ENCODE measurements around the gene NDUFA11. TPM values are rescaled to one million over a fixed set of nuclear protein-coding genes. Genes with fewer than 3 reads are reported as not detected.
"Not testable (repeated sequence)": the region's sequence is repeated elsewhere in the genome, so short reads cannot be mapped to it uniquely, and the experiment has no call there.

The NDUFA11 gene
- total RNA-seq, 4 donors from 2014 or later, result 123 to 215 (median 163) TPM

DNA sequence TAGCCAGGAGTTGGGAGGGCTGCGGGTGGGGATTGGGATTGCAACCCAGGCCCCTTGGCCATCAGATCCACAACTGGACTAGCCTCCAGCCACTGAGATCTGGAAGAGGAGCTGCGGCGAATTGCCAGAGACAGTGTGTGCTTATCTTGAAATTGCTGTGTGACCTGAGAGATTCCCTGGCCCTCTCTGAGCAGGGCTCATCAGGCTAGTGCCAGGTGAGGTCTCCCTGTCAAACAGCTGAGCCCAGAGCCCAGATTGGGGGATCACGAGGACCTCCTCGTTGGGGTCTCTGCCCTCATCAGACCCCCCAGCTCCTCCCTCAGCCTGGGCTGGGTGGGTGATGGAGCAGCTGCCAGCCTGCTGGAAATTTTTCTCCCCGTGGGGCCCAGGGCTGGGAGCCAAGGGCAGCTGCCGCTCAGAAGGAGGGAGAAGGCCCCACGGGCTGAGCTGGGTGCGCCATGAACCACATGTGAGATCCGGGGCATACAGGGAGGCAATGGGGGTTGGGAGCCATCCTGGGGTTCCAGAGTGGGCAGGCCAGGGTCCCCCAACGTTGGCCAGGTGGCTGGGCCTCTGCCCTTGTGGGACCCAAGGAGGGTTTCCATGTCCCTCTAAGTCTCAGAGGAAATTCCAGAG lies 40.4 kb downstream of the NDUFA11 start:
- no peak for DNase-seq (ENCODE audit: low spot score in 2 of 2)
- 65 to 66% methylated on average over 10 to 11 of the region's 11 CpGs for WGBS, 2 donors
- intact Hi-C loops (cut with DNase I; ENCODE audit: low total_unique reads), result no loop called here
- no peak overlapping the region for H3K4me3 ChIP-seq (ENCODE audit: low read depth, poor library complexity, severe bottlenecking)
- TF ChIP-seq POLR2A (IDR thresholded peaks at IDR 0.05) (no peak), CTCF (IDR thresholded peaks at IDR 0.05) (no peak)

GRCh38 chr19:5857203-5858081 lies 46.1 kb downstream of the NDUFA11 start:
- 80 to 91% methylated on average over 18 of the region's 18 CpGs for WGBS, 2 donors
- no peak overlapping the region for H3K4me3 ChIP-seq (ENCODE audit: low read depth, poor library complexity, severe bottlenecking)
- intact Hi-C loops (cut with DNase I; ENCODE audit: low total_unique reads), result no loop called here
- no peak for DNase-seq (ENCODE audit: low spot score in 2 of 2)
- no peak for TF ChIP-seq POLR2A (IDR thresholded peaks at IDR 0.05)
- TF ChIP-seq CTCF (IDR thresholded peaks at IDR 0.05), result no peak

DNA sequence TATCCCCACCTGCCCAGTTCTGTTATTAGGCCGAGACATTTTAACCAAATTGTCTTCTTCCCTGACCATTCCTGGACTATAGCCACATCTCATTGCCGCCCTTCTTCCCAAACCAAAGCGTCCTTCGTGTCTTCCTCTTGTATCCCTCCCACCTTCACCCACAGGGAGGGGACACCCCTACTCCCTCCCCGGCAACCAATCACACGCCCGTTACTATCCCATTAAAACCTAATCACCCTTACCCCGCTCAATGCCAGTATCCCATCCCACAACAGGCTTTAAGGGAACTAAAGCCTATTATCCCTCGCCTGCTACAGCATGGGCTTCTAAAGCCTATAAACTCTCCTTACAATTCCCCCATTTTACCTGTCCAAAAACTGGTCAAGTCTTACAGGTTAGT lies 48.4 kb downstream of the NDUFA11 start:
- DNase-seq (ENCODE audit: low spot score in 2 of 2); intact Hi-C loops (cut with DNase I; ENCODE audit: low total_unique reads); H3K4me3 ChIP-seq (ENCODE audit: low read depth, poor library complexity, severe bottlenecking): not testable (repeated sequence)
- 78 to 82% methylated on average over 9 of the region's 9 CpGs for WGBS, 2 donors

DNA sequence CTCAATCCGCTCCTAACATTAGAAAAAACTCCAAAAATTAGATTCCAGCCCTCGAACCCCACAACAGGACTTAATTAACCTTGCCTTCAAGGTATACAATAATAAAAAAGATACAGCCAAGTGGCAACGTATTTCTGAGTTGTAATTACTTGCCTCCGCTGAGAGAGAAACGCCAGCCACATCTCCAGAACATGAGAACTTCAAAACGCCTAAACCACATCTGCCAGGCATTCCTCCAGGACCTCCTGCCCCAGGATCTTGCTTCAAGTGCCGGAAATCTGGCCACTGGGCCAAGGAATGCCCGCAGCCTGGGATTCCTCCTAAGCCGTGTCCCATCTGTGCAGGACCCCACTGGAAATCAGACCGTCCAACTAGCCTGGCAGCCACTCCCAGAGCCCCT lies 49.5 kb downstream of the NDUFA11 start:
- DNase-seq (ENCODE audit: low spot score in 2 of 2); intact Hi-C loops (cut with DNase I; ENCODE audit: low total_unique reads); H3K4me3 ChIP-seq (ENCODE audit: low read depth, poor library complexity, severe bottlenecking): not testable (repeated sequence)
- 55 to 64% methylated on average over 10 of the region's 10 CpGs for WGBS, 2 donors

- TF ChIP-seq POLR2A (IDR thresholded peaks at IDR 0.05), result no peak
- no peak for TF ChIP-seq CTCF (IDR thresholded peaks at IDR 0.05)
- WGBS, 2 donors, result 55 to 72% methylated on average over 10 of the region's 10 CpGs
- no peak for DNase-seq (ENCODE audit: low spot score in 2 of 2)
- intact Hi-C loops (cut with DNase I; ENCODE audit: low total_unique reads), result no loop called here
- no peak within 1 kb of the TSS for H3K4me3 ChIP-seq (ENCODE audit: low read depth, poor library complexity, severe bottlenecking)
Observed at GRCh38 chr19:5851302-5851701, 52.3 kb downstream of the NDUFA11 start, which contains the start of gene FUT3. Gene FUT3, minus strand, starts transcription at chr19:5851449.

GRCh38 chr19:5850743-5851293 lies 52.8 kb downstream of the NDUFA11 start:
- TF ChIP-seq CTCF (IDR thresholded peaks at IDR 0.05) (no peak), POLR2A (IDR thresholded peaks at IDR 0.05) (no peak)
- WGBS, 2 donors, result 9 to 18% methylated on average over 5 of the region's 5 CpGs
- H3K4me3 ChIP-seq (ENCODE audit: low read depth, poor library complexity, severe bottlenecking), result no peak overlapping the region
- intact Hi-C loops (cut with DNase I; ENCODE audit: low total_unique reads), result no loop called here
- no peak for DNase-seq (ENCODE audit: low spot score in 2 of 2)

All from lower leg skin (tissue), 4 donors.